Gastroesophageal sphincter (tissue), 3 donors: ENCODE results near the gene UGT2B17.

Experiments used
- EP300 ChIP-seq: sonication (generic); formaldehyde crosslinking; IDR thresholded peaks from one replicate; pipeline ENCODE4 v1.6.1; 2017; ENCODE audit warnings: antibody characterized with exemption, mild to moderate bottlenecking
- POLR2A ChIP-seq, 2 donors: fragments of 450-650 bp; IDR thresholded peaks; one replicate each; pipeline ENCODE4 v1.6.1; 2017; ENCODE audit warnings: antibody characterized with exemption in 2 of 2, mild to moderate bottlenecking in 2 of 2, moderate library complexity in 1 of 2
- POLR2AphosphoS5 ChIP-seq: sonication (generic); formaldehyde crosslinking; IDR thresholded peaks from one replicate; pipeline ENCODE4 v1.6.1; 2017; ENCODE audit warnings: antibody characterized with exemption
- TF ChIP-seq, protein P1 (sequence below), 4 experiments: fragments of 200-600 bp in 2 of 4; fragments of 450-650 bp in 2 of 4; sonication (generic) in 1 of 4; IDR thresholded peaks; one replicate each; pipeline ENCODE4 v1.5.1; 2017 to 2019; ENCODE audit warnings: antibody characterized with exemption in 4 of 4, mild to moderate bottlenecking in 2 of 4, moderate library complexity in 2 of 4

DNA sequence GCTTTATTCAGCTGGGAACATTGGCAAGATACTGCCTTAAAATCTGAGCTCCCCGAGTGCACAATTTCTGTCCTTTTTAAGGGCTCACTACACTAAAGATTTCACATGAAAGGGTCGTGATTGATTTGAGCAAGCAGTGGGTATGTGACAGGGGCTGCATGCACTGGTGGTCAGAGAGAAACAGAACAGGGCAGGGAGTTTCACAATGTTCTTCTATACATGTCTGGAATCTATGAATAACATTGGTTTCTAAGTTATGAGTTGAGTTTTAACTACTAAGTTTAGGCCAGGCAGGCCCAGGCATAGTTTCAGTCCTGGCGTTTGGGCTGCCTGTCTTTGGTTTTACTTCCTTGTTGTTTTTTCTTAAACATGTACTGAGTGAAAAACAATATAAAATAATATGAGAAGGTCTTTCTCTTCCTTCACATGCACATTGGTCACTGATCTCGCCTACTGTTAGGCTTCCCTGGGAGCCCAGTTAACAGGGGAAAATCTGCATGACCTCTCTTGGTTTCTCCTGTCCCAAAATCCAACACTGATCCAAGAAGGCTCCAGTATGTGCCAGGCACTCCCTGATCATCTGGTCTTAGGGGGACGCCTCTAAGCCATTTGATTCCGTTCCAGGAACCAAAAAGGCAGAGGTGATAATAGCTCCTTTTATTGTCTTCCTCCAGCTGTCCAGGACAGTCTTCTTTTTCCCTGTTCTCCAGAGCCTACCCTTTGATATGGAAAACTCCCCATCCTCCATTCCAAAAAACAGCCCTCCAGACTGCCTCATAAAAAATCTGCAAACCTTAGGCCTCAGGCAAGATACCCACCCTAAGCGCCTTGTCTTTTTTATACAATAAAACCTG, at the start of gene UGT2B17:
- no peak for TF ChIP-seq POLR2A (IDR thresholded peaks at IDR 0.05)
- TF ChIP-seq, protein P1, sequence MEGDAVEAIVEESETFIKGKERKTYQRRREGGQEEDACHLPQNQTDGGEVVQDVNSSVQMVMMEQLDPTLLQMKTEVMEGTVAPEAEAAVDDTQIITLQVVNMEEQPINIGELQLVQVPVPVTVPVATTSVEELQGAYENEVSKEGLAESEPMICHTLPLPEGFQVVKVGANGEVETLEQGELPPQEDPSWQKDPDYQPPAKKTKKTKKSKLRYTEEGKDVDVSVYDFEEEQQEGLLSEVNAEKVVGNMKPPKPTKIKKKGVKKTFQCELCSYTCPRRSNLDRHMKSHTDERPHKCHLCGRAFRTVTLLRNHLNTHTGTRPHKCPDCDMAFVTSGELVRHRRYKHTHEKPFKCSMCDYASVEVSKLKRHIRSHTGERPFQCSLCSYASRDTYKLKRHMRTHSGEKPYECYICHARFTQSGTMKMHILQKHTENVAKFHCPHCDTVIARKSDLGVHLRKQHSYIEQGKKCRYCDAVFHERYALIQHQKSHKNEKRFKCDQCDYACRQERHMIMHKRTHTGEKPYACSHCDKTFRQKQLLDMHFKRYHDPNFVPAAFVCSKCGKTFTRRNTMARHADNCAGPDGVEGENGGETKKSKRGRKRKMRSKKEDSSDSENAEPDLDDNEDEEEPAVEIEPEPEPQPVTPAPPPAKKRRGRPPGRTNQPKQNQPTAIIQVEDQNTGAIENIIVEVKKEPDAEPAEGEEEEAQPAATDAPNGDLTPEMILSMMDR (IDR thresholded peaks at IDR 0.05) = no peak
- TF ChIP-seq POLR2AphosphoS5 = no peak
- no peak for TF ChIP-seq EP300
